Transverse colon (tissue), 4 donors: Measurements from ENCODE around the gene PRELID3B. TPM values are rescaled to one million over a fixed set of nuclear protein-coding genes. Genes with fewer than 3 reads are reported as not detected.

Source experiments
- DNase-seq: peaks from one replicate; pipeline ENCODE4 v3.0.0-alpha.2; 2019
- H3K27ac ChIP-seq, 4 donors: fragments of 200-600 bp; sonication (generic); 2 replicates each; pipeline ENCODE4 v1.5.1; 2016 to 2018; ENCODE audit warnings: inconsistent platforms in 4 of 4
- H3K27me3 ChIP-seq: fragments of 200-600 bp; sonication (generic); 2 replicates; pipeline ENCODE4 v1.5.1; 2017; ENCODE audit warnings: inconsistent platforms
- H3K36me3 ChIP-seq, 4 donors: fragments of 200-600 bp; sonication (generic); 2 replicates each; pipeline ENCODE4 v1.5.1; 2017 to 2019; ENCODE audit warnings: inconsistent platforms in 4 of 4
- H3K4me1 ChIP-seq, 4 donors: fragments of 200-600 bp; sonication (generic); 2 replicates each; pipeline ENCODE4 v1.5.1; 2017 to 2020; ENCODE audit warnings: inconsistent platforms in 4 of 4
- H3K4me3 ChIP-seq, 4 donors: fragments of 200-600 bp; sonication (generic); 1 replicate in 1 of 4; 2 replicates in 3 of 4; pipeline versions ENCODE4 v1.5.1 to v1.6.1; 2017 to 2019; ENCODE audit warnings: inconsistent platforms in 4 of 4
- H3K9me3 ChIP-seq, 2 donors: fragments of 200-600 bp; sonication (generic); 2 replicates each; pipeline ENCODE4 v1.5.1; 2017 to 2019; ENCODE audit warnings: inconsistent platforms in 2 of 2
- CTCF ChIP-seq, 5 experiments: fragments of 200-600 bp in 3 of 5; fragments of 450-650 bp in 2 of 5; sonication (generic) in 3 of 5; IDR thresholded peaks; 1 replicate in 2 of 5; 2 replicates in 3 of 5; pipeline ENCODE4 v1.5.1; 2016 to 2017; ENCODE audit warnings: antibody characterized with exemption in 5 of 5, inconsistent platforms in 3 of 5, mild to moderate bottlenecking in 2 of 5, moderate library complexity in 1 of 5
- EP300 ChIP-seq: sonication (generic); formaldehyde crosslinking; IDR thresholded peaks from one replicate; pipeline ENCODE4 v1.6.1; 2017; ENCODE audit warnings: antibody characterized with exemption, low read depth
- POLR2A ChIP-seq: fragments of 450-650 bp; IDR thresholded peaks from one replicate; pipeline ENCODE4 v1.6.1; 2016; ENCODE audit warnings: antibody characterized with exemption, mild to moderate bottlenecking, moderate library complexity
- POLR2AphosphoS5 ChIP-seq, 3 donors: sonication (generic); formaldehyde crosslinking; IDR thresholded peaks; one replicate each; pipeline ENCODE4 v1.6.1; 2016; ENCODE audit warnings: antibody characterized with exemption in 3 of 3
- WGBS, 2 donors: methylation state at CpG; one replicate each; pipeline ENCODE4 v1.1.5; 2018; ENCODE audit warnings: low coverage in 1 of 2; 5-methylcytosine and 5-hydroxymethylcytosine counted together
- in situ Hi-C, 4 donors: fragments of 200-750 bp; cut with MboI; loops; one replicate each; pipeline versions ENCODE4 v1.15.0 to v1.15.1; 2017; ENCODE audit warnings: low sequenced_read_pairs in 3 of 4, low pct_ligation_motif_present in 1 of 4, low pct_unique_long_range_greater_than_20kb in 1 of 4
- intact Hi-C: fragments of 100-400 bp; cut with DNase I; formaldehyde crosslinking; loops from one replicate; pipeline ENCODE4 v1.15.1; 2023; ENCODE audit warnings: low total_unique reads
- total RNA-seq, 4 donors: library from RNA; depleted of rRNA; stranded (reverse); fragments of >200 nt; gene quantifications; one replicate each; pipeline ENCODE4 v1.1.0, GENCODE V29; 2016

PRELID3B gene
- total RNA-seq, 4 donors from 2014 or later, result 25.3 to 119 (median 67.8) TPM

- H3K27ac ChIP-seq, result no peak overlapping the region
- no peak for DNase-seq
- no peak for TF ChIP-seq POLR2A
- no peak for TF ChIP-seq POLR2AphosphoS5 (IDR thresholded peaks at IDR 0.05)
- no peak for TF ChIP-seq EP300
- TF ChIP-seq CTCF (IDR thresholded peaks at IDR 0.05), result no peak
- H3K9me3 ChIP-seq, result no peaks in the 10 kb centered on the region
- no peaks in the 10 kb centered on the region for H3K4me1 ChIP-seq
- 73 to 86% methylated on average over 4 to 5 of the region's 5 CpGs for WGBS, 2 donors
- H3K27me3 ChIP-seq, result no peaks in the 10 kb centered on the region
- intact Hi-C loops, result no loop called here
- in situ Hi-C loops, result no loop called here
- peaks cover 0 to 20% (median 9%) of the 10 kb centered on the region in 4 donors for H3K36me3 ChIP-seq
- H3K4me3 ChIP-seq, result no peak overlapping the region
These were observed 21.5 kb downstream of the PRELID3B start for GRCh38 chr20:59020938-59021551.

GRCh38 chr20:59019217-59019616 lies 23.4 kb downstream of the PRELID3B start, which contains the start of gene TUBB1:
TUBB1 (plus strand) TSS chr20:59019429; CDS start chr20:59019523, 94 bp downstream.
- TF ChIP-seq POLR2AphosphoS5 (IDR thresholded peaks at IDR 0.05) (no peak), POLR2A (no peak), EP300 (no peak), CTCF (IDR thresholded peaks at IDR 0.05) (no peak)
- in situ Hi-C loops, result no loop called here
- DNase-seq, result no peak
- 97 to 100% methylated on average over 2 to 5 of the region's 5 CpGs for WGBS, 2 donors
- Histone ChIP-seq H3K27ac (no peak within 1 kb of the TSS), H3K9me3 (no peaks in the 10 kb centered on the region), H3K36me3 (peaks cover 0 to 5% (median 2%) of the 10 kb centered on the region in 4 donors), H3K27me3 (no peaks in the 10 kb centered on the region), H3K4me1 (no peaks in the 10 kb centered on the region), H3K4me3 (no peak within 1 kb of the TSS)
- intact Hi-C loops, result no loop called here

- H3K27ac ChIP-seq, result no peak overlapping the region
- H3K9me3 ChIP-seq, result no peaks in the 10 kb centered on the region
- no peak overlapping the region for H3K4me3 ChIP-seq
- in situ Hi-C loops, result no loop called here
- TF ChIP-seq POLR2A (no peak), EP300 (no peak), CTCF (IDR thresholded peaks at IDR 0.05) (no peak), POLR2AphosphoS5 (IDR thresholded peaks at IDR 0.05) (no peak)
- no peaks in the 10 kb centered on the region for H3K4me1 ChIP-seq
- WGBS, 2 donors, result 90 to 100% methylated on average over 3 to 10 of the region's 10 CpGs
- intact Hi-C loops, result no loop called here
- DNase-seq, result no peak
- H3K27me3 ChIP-seq, result no peaks in the 10 kb centered on the region
- H3K36me3 ChIP-seq, result peaks cover 0 to 5% (median 2%) of the 10 kb centered on the region in 4 donors
These were observed 23.8 kb downstream of the PRELID3B start for GRCh38 chr20:59018817-59019216.

GRCh38 chr20:59017493-59018231 lies 24.9 kb downstream of the PRELID3B start:
- Histone ChIP-seq H3K4me1 (no peaks in the 10 kb centered on the region), H3K9me3 (no peaks in the 10 kb centered on the region), H3K27me3 (no peaks in the 10 kb centered on the region), H3K36me3 (peaks cover 0 to 2% (median 0%) of the 10 kb centered on the region in 4 donors), H3K27ac (no peak overlapping the region), H3K4me3 (no peak overlapping the region)
- WGBS, 2 donors, result 95% methylated on average over 16 of the region's 16 CpGs; no CpG with 5 or more reads in 1 of the 2 donors
- intact Hi-C loops, result no loop called here
- TF ChIP-seq POLR2AphosphoS5 (IDR thresholded peaks at IDR 0.05), result no peak
- TF ChIP-seq CTCF (IDR thresholded peaks at IDR 0.05), result no peak
- TF ChIP-seq EP300, result no peak
- TF ChIP-seq POLR2A, result no peak
- DNase-seq, result no peak
- in situ Hi-C loops, result no loop called here
